Renal cortex interstitium (tissue), 11 donors: ENCODE data around the gene FAM3B. TPM values are rescaled to one million over a fixed set of nuclear protein-coding genes. Genes with fewer than 3 reads are reported as not detected.

Experiments used
- DNase-seq, 11 donors: peaks; one replicate each; pipeline ENCODE4 v3.0.0-alpha.2; 2013; ENCODE audit warnings: low read depth in 9 of 11, low spot score in 4 of 11; ENCODE audit errors: extremely low read depth in 1 of 11
- polyA plus RNA-seq, 3 donors: library from polyadenylated mRNA; unstranded; fragments of 120-200 nt; gene quantifications; one replicate each; pipeline ENCODE4 v1.2.1, GENCODE V29; 2013; ENCODE audit not compliant: insufficient read length in 3 of 3

Gene FAM3B
- polyA plus RNA-seq, 3 donors: 12.2 to 14.4 (median 13.6) TPM

DNA sequence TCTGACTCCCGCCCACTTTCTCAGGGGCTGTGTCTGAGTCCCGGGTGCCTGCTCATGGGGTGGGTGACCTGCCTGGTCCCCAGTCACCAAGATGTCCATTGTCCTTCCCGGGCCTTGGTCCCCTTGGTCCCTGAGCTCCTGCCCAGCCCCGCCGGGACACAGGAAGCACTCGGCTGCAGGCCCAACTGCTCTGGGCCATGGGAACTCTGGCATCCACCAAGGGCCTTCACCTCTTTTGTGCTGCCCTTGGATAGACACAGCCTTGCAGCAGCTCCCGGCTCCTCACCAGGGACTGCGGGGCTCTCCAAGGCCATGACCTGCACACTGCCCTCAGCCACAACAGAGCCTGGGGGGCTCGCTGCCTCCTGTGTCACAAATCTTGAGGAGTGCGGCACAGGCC is 87.4 kb downstream of the FAM3B start:
- DNase-seq: no peak

DNA sequence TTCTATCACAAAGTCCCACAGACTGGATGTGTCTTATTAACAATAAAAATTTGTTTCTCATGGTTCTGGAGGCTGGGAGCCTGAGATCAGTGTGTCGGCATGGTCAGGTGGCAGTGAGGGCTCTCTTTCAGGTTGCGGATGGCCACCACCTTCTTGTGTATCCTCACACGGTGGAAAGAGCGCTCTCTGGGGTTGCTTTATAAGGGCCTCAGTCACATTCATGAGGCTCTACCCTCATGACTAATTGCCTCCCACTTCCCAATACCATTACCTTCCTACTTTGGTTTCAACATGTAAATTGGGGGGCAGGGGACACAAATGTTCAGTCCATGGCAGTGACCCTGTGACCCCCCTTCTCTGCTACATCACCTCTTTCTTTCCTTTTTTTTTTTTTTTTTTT is 88.7 kb downstream of the FAM3B start:
- no peak for DNase-seq

DNA sequence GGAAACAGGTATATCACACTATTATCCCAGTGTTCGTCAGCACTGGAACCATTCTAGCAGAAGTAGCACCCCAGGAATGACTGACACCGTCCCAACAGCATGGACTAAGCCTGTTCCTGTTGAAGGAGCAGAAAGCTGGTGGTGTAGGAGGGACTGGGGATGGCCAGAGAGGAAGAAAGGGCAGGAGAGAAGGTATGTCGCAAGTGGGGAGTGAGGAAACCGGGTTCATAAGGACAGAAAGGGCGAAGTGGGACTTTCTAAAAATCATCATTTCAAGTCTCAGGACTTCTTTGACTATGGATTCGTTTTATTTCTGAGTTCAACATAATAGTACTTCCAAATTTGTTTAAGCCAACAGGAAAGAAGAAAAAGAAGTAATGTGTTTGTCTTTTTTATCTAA is 89.7 kb downstream of the FAM3B start:
- DNase-seq: no peak

Other genes with a start within 250 kb of the FAM3B start
- 10 to 100 TPM; 25.3 to 28.6 (median 27.5) TPM for gene BACE2, start 148.6 kb upstream of the FAM3B start, polyA plus RNA-seq
- 1 to 10 TPM; 1.2 to 2.4 (median 1.8) TPM for gene MX2, start 45.2 kb downstream of the FAM3B start, polyA plus RNA-seq
- gene MX1, start 109.4 kb downstream of the FAM3B start, polyA plus RNA-seq: 10 to 100 TPM in 1 of 3 donors, 1 to 10 TPM in 2; 7.7 to 18.3 (median 7.9) TPM
- gene TMPRSS2, start 191.4 kb downstream of the FAM3B start, polyA plus RNA-seq: 10 to 100 TPM; 29.0 to 35.8 (median 30.0) TPM